Hematopoietic multipotent progenitor cell (in vitro differentiated cells): ENCODE measurements around the gene MTHFS. TPM values are rescaled to one million over a fixed set of nuclear protein-coding genes. Genes with fewer than 3 reads are reported as not detected.
"Not testable (repeated sequence)": the region's sequence is repeated elsewhere in the genome, so short reads cannot be mapped to it uniquely, and the experiment has no call there.

ENCODE experiments used
- DNase-seq, 3 donors: peaks; one replicate each; pipeline ENCODE4 v3.0.0-alpha.2; 2011 to 2015; ENCODE audit warnings: low read depth in 2 of 3, low spot score in 2 of 3
- total RNA-seq: library from RNA; depleted of rRNA; stranded (reverse); fragments of >200 nt; gene quantifications from one replicate; pipeline ENCODE4 v1.2.3, GENCODE V29; 2012

Gene MTHFS
- total RNA-seq, 1 donor, result 20.5 TPM

DNA sequence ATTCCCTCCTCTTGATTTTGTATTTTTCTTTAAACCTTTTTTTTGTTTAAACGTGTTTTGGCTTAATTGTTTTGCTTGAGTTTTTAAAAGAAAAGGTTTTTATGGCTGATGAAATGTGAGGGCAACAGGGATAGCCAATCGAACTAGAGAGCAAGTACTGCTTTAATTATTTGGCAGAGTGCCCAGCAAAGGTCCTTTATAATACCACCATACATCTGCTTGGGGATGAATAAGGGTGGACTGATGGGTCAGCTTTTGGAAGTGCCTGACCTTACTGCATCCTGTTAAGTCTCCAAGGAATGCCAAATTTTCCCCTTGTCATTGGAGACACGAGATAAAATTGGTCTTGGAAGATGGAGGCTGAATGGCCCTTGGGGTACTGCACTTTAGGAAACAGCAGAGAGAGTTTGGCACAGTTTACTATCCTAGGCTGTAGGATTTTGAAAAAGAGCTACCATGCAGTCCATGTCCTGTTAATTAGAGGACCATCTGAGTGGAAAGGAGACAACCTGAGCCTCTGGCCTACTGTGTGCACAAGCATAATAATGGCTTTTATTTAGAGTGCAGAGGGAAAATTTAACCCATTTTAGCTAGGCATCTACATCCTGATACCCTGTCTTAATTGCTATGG, 19.8 kb upstream of the MTHFS start:
- no peak for DNase-seq

- DNase-seq, result peak in 1 of 3 donors; percentile 33
Observed at GRCh38 chr15:79915776-79916501, 19.1 kb upstream of the MTHFS start.

- DNase-seq, result no peak
Observed at GRCh38 chr15:79914728-79915127, 17.9 kb upstream of the MTHFS start.

DNA sequence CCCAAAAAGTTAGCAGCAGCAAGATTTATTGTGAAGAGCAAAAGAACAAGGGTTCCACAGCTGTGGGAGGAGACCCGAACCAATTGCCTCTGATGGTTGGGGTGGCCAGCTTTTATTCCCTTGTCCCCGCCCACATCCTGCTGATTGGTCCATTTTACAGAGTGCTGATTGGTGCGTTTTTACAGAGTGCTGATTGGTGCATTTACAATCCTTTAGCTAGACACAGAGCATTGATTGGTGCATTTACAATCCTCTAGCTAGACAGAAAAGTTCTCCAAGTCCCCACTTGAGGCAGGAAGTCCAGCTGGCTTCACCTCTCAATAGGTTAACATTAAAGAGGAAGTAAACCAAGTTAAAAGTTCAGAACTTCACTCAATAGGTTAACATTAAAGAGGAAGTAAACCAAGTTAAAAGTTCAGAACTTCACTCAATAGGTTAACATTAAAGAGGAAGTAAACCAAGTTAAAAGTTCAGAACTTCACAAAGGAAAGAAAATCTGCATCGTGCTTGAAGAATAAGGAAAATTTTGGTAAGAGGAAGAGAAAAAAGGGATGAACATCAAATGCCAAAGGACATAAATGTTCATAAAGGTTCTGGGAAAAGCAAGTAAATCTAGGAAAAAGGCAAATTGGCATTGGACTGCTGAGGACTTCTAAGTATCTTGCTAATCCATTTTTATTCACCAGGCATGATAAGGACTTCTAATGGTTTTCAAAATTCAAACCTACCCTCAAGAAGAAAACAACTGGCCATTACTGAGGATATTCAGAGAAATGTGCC, 12.9 kb upstream of the MTHFS start:
- peak in 1 of 3 donors; percentile 57 for DNase-seq

- no peak for DNase-seq
Observed at GRCh38 chr15:79904271-79904670, 7.5 kb upstream of the MTHFS start.

DNA sequence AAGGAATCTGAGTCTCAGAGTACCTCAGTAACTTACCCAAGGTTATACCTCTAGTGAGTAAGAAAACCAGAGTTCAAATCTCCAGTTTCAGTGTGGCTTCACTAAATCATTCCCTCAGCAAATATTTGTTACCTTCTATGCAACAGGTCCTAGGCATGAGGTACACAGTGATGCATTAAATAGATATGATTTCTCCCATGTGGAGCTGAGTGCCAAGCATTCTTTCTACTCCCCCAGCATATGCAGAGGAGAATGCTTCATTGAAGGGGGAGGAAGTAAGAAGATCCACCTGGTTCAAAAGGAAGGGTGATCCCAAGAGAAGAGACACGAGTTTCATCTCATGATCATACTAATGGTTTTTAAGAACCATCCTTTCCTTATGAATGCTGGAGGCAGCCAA, 6.8 kb upstream of the MTHFS start:
- DNase-seq, result no peak

- DNase-seq, result no peak
Observed at GRCh38 chr15:79903144-79903543, 6.3 kb upstream of the MTHFS start.

GRCh38 chr15:79901958-79902357, 5.1 kb upstream of the MTHFS start:
- no peak for DNase-seq

- peak in 1 of 3 donors; percentile 33 for DNase-seq
Observed at GRCh38 chr15:79900818-79901378, 4.1 kb upstream of the MTHFS start.

GRCh38 chr15:79900087-79900486, 3.3 kb upstream of the MTHFS start:
- DNase-seq, result no peak

- DNase-seq, result not testable (repeated sequence)
Observed at GRCh38 chr15:79898786-79899185, 2.0 kb upstream of the MTHFS start.

DNA sequence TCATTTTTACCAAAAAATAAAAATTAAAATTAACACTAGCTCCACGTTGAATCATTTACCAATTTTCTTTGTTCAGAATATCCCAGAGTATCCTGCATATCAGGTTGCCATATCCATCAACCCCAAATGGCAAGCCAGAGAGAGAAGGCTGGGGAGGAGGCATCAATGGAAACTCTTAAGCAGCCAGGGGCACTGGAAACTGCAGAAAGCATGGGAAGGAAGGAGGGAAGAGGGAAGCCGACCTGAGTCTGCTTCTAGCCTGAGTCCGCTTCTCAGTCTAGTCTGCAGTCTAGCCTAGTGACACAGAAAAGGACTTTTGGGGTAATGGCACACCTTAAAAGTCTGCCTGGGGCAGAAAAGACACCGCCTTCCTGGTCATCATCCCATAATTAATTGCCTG, 1.6 kb upstream of the MTHFS start:
- no peak for DNase-seq

GRCh38 chr15:79897701-79898113, 893 bp upstream of the MTHFS start:
- peak in 1 of 3 donors; percentile 19 for DNase-seq

GRCh38 chr15:79897380-79897678, 515 bp upstream of the MTHFS start:
- DNase-seq, result no peak

DNA sequence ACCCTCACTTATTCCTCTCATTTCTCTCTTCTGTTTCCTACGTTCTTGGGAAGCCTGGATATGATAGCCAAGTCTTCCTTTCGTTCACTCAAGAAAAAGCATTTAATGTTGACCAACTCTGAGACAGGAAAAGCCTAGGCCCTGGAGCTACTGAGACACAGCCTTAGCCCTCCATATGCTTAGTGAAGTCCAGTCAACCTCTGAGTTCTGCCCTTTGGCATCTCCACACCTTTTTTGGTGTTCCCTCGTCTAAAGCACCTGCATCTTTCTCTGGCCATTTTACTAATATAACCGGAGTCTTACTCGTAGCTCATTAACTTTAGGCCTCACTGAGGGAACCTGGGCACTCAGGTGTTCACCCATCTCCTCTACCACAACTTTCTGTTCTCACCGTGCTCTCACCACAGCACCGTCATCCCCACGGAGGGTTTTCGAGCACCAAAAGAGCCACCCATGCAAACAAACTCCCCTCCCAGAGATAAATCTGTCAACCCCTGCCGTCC, 632 bp downstream of the MTHFS start:
- no peak for DNase-seq

DNA sequence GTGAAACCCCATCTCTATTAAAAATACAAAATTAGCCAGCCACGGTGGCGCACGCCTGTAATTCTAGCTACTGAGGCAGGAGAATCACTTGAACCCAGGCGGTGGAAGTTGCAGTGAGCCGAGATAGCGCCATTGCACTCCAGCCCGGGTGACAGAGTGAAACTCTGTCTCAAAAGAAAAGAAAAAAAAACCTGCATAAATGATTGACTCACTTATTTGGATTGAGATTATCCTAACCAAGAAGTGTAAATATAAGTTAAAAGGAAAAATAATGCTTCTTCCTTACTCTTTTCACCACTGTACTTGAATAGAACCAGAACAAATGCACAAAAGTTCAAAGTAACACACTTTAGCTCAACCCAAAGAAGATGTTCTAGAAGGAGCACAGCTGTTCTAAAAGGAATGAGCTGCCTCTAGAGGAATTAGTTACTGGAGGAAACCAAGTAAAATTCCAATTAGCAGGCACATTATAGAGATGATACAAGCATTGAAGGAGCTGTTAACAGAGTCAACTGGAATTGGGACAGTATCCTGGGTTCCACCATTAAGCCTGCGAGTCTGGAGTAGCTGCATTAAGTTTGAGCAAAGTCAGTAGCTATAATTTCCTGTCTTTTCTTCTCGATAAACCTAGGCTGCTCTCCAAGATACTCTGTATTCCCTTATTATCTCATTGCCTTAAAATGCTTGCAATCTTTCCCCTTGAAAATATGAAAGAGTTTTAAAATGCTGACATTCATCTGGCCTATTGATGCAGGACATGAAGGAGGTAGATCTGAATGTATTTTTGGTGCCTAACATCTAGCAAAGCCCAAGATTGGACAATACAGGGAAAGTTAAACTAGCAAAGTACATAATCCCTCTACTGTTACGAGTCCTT, 9.5 kb downstream of the MTHFS start:
- no peak for DNase-seq

DNA sequence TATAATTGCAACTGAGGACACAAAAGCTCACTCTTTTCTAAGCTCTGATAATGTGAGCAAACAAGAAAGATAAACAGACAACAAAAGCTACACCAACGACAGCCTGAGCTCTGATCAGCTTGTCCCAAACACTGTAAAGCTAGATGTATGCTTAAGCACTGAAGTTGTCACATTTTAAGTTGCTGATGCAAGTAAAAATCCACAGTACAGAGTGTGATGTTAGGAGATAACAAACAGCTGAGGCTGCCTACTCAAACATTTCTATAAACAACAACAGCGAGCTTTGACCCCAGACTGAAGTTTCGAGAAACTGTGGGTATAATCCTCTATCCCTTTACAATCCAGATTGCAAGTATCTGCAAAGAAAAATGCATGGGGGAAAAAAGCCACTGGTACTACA, 10.7 kb downstream of the MTHFS start:
- no peak for DNase-seq

- DNase-seq, result no peak
Observed at GRCh38 chr15:79884204-79884596, 12.6 kb downstream of the MTHFS start.

DNA sequence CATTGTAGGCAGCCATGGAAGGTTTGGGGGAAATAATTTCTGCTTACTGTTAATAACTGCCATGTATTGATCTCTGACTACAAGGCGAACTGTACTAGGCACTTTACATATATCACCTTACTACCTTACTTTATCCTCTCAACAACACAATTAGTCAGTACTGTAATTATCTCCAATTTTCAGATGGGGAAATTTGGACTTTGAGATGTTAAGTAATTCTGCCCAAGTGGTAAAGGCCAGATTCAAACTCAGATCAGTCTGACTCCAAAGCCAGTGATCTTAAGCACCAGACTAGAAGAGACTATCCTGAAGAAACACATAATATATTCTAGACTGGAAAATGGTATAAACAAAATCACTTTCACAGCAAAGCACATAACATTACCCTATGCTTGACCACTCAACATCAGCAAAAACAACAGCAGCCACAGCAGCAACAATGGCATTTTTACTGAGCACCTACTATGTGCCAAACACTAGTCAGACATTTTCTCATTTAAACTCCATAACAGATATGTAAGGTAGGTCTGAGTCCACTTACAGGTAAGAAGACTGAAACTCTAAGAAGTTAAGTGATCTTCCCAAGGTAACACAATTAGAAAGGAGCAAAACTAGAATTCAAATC, 13.1 kb downstream of the MTHFS start:
- no peak for DNase-seq

GRCh38 chr15:79881668-79882067, 15.1 kb downstream of the MTHFS start:
- DNase-seq, result no peak
